ENCODE results near the gene IPO9. TPM values are rescaled to one million over a fixed set of nuclear protein-coding genes. Genes with fewer than 3 reads are reported as not detected.

Gene IPO9
- total RNA-seq, 1 donor from 2014 or later, result 50.2 TPM

DNA sequence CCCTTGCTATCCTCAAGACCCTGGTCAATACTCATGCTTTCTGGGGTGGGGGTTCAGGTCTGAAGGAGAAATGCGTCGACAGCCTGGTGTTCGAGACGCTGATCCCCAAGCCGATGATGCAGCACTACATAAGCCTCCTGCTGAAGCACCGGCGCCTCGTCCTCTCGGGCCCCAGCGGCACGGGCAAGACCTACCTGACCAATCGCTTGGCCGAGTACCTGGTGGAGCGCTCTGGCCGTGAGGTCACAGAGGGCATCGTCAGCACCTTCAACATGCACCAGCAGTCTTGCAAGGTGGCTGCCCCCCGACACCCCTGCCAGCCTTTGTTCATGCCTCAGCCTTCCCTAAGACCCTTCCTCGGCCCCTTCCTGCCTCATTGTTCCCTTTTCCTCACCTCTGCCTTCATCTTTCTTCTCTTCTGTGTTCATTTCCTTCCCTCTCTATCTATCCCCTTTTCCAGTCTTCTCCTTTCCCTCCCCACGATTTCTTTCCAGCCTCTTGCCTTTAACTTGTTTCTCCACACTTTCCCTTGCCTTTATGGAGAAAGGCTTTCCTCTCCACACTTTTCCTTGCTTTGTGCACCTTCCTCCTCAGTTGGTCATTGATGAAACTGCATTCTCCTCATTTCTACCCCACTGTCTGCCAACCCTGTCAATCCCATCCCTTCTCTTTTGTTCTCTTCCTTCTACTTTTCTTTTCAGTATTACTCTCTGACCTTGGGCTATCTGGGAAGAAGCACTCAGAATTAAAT is 18.3 kb upstream of the IPO9 start:
- Histone ChIP-seq H3K79me2 (ENCODE audit: insufficient read depth, low read length) (no peaks in the 10 kb centered on the region), H3K27ac (ENCODE audit: low read depth, low read length) (no peak overlapping the region), H3K9ac (ENCODE audit: low read length) (no peak overlapping the region), H3K4me2 (ENCODE audit: low read length) (no peak overlapping the region), H4K20me1 (ENCODE audit: insufficient read depth, low read length) (peaks cover 48% of the 10 kb centered on the region), H3K27me3 (ENCODE audit: insufficient read depth, low read length) (no peaks in the 10 kb centered on the region), H2AFZ (ENCODE audit: low read depth, low read length) (no peak overlapping the region), H3K4me3 (ENCODE audit: insufficient read depth, low read depth, low read length) (no peak overlapping the region), H3K36me3 (ENCODE audit: insufficient read depth, low read length) (peaks cover 88% of the 10 kb centered on the region), H3K4me1 (ENCODE audit: insufficient read depth, low read length) (no peaks in the 10 kb centered on the region), H3K9me3 (ENCODE audit: insufficient read depth, low read depth, low read length) (no peaks in the 10 kb centered on the region)
- Mint-ChIP-seq H3K27ac (ENCODE audit: unreplicated experiment) (no peak overlapping the region), H3K9me3 (ENCODE audit: unreplicated experiment) (no peaks in the 10 kb centered on the region), H3K36me3 (ENCODE audit: low read depth, unreplicated experiment) (peaks cover 45% of the 10 kb centered on the region), H3K27me3 (ENCODE audit: low read depth, unreplicated experiment) (no peaks in the 10 kb centered on the region), H3K4me3 (ENCODE audit: unreplicated experiment) (no peak overlapping the region), H3K4me1 (ENCODE audit: low read depth, unreplicated experiment) (peaks cover 3% of the 10 kb centered on the region)
- no peak for DNase-seq (ENCODE audit: low read depth)
- no peak for FAIRE-seq
- TF ChIP-seq EZH2 (IDR thresholded peaks at IDR 0.05; ENCODE audit: insufficient read depth, low read length), result no peak

DNA sequence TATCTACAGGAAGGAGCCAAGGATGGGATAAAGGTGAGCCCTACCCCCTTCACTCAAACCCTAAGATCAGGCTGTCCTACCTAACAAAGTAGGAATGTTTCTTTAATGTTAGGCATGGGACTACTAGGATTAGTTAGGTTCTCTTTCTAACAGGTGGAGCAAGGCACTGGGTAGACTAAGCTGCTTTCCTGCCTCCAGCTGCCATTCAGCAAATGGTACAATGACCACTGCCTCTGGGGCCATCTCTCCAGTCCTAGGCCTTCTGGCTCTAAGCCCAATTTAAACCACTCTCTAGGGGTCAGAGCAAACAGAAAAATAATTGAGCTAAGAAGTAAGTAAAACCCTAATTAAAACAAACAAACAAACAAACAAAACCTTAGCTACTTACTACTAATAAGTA is 15.7 kb upstream of the IPO9 start:
- Histone ChIP-seq H2AFZ (ENCODE audit: low read depth, low read length) (no peak overlapping the region), H3K9me3 (ENCODE audit: insufficient read depth, low read depth, low read length) (no peaks in the 10 kb centered on the region), H3K36me3 (ENCODE audit: insufficient read depth, low read length) (peaks cover 82% of the 10 kb centered on the region), H3K9ac (ENCODE audit: low read length) (no peak overlapping the region), H3K4me1 (ENCODE audit: insufficient read depth, low read length) (no peaks in the 10 kb centered on the region), H3K27me3 (ENCODE audit: insufficient read depth, low read length) (no peaks in the 10 kb centered on the region), H3K79me2 (ENCODE audit: insufficient read depth, low read length) (no peaks in the 10 kb centered on the region), H3K27ac (ENCODE audit: low read depth, low read length) (no peak overlapping the region), H3K4me3 (ENCODE audit: insufficient read depth, low read depth, low read length) (no peak overlapping the region), H3K4me2 (ENCODE audit: low read length) (no peak overlapping the region), H4K20me1 (ENCODE audit: insufficient read depth, low read length) (peaks cover 32% of the 10 kb centered on the region)
- no peak for FAIRE-seq
- Mint-ChIP-seq H3K27me3 (ENCODE audit: low read depth, unreplicated experiment) (no peaks in the 10 kb centered on the region), H3K4me3 (ENCODE audit: unreplicated experiment) (no peak overlapping the region), H3K27ac (ENCODE audit: unreplicated experiment) (no peak overlapping the region), H3K9me3 (ENCODE audit: unreplicated experiment) (no peaks in the 10 kb centered on the region), H3K36me3 (ENCODE audit: low read depth, unreplicated experiment) (peaks cover 37% of the 10 kb centered on the region), H3K4me1 (ENCODE audit: low read depth, unreplicated experiment) (no peaks in the 10 kb centered on the region)
- TF ChIP-seq, protein P1, sequence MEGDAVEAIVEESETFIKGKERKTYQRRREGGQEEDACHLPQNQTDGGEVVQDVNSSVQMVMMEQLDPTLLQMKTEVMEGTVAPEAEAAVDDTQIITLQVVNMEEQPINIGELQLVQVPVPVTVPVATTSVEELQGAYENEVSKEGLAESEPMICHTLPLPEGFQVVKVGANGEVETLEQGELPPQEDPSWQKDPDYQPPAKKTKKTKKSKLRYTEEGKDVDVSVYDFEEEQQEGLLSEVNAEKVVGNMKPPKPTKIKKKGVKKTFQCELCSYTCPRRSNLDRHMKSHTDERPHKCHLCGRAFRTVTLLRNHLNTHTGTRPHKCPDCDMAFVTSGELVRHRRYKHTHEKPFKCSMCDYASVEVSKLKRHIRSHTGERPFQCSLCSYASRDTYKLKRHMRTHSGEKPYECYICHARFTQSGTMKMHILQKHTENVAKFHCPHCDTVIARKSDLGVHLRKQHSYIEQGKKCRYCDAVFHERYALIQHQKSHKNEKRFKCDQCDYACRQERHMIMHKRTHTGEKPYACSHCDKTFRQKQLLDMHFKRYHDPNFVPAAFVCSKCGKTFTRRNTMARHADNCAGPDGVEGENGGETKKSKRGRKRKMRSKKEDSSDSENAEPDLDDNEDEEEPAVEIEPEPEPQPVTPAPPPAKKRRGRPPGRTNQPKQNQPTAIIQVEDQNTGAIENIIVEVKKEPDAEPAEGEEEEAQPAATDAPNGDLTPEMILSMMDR (IDR thresholded peaks at IDR 0.05; ENCODE audit: insufficient read depth, low read depth, low read length), result no peak
- no peak for TF ChIP-seq EZH2 (IDR thresholded peaks at IDR 0.05; ENCODE audit: insufficient read depth, low read length)
- DNase-seq (ENCODE audit: low read depth), result no peak

DNA sequence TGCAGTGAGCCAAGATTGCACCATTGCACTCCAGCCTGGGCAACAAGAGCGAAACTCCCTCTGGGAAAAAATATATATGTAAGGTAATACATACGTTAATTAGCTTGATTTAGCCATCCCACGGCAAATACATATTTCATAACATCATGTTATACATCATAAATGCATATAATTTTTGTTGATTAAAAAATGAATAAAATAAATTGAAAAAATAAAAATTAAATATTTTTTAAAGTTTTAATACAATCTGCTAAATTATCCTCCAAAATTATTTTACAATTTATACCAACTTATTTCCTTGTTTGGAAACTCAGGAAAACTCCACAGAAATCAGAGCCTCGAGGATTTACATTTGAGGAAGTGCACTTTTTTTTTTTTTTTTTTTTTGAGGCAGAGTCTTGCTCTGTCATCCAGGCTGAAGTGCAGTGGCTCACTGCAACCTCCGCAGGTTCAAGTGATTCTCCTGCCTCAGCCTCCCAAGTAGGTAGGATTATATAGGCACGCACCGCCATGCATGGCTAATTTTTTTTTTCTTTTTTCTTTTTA is 12.6 kb upstream of the IPO9 start:
- peaks cover 45% of the 10 kb centered on the region for H3K36me3 Mint-ChIP-seq (ENCODE audit: low read depth, unreplicated experiment)
- DNase-seq (ENCODE audit: low read depth) (no peak), FAIRE-seq (no peak)
- TF ChIP-seq, protein P1 (IDR thresholded peaks at IDR 0.05; ENCODE audit: insufficient read depth, low read depth, low read length), result no peak
- TF ChIP-seq EZH2 (IDR thresholded peaks at IDR 0.05; ENCODE audit: insufficient read depth, low read length), result no peak
- no peak overlapping the region for H3K4me3 Mint-ChIP-seq (ENCODE audit: unreplicated experiment)
- peaks cover 4% of the 10 kb centered on the region for H3K4me1 Mint-ChIP-seq (ENCODE audit: low read depth, unreplicated experiment)
- Histone ChIP-seq H3K27me3 (ENCODE audit: insufficient read depth, low read length) (no peaks in the 10 kb centered on the region), H3K4me2 (ENCODE audit: low read length) (no peak overlapping the region), H3K9me3 (ENCODE audit: insufficient read depth, low read depth, low read length) (no peaks in the 10 kb centered on the region), H3K4me1 (ENCODE audit: insufficient read depth, low read length) (no peaks in the 10 kb centered on the region), H3K27ac (ENCODE audit: low read depth, low read length) (no peak overlapping the region), H3K36me3 (ENCODE audit: insufficient read depth, low read length) (peaks cover 81% of the 10 kb centered on the region), H2AFZ (ENCODE audit: low read depth, low read length) (no peak overlapping the region), H3K4me3 (ENCODE audit: insufficient read depth, low read depth, low read length) (no peak overlapping the region), H3K9ac (ENCODE audit: low read length) (no peak overlapping the region), H4K20me1 (ENCODE audit: insufficient read depth, low read length) (peaks cover 35% of the 10 kb centered on the region), H3K79me2 (ENCODE audit: insufficient read depth, low read length) (no peaks in the 10 kb centered on the region)
- H3K9me3 Mint-ChIP-seq (ENCODE audit: unreplicated experiment), result no peaks in the 10 kb centered on the region
- H3K27ac Mint-ChIP-seq (ENCODE audit: unreplicated experiment), result no peak overlapping the region
- H3K27me3 Mint-ChIP-seq (ENCODE audit: low read depth, unreplicated experiment), result no peaks in the 10 kb centered on the region

Measured in astrocyte (in vitro differentiated cells and primary cell).